Body of pancreas (tissue), 4 donors: ENCODE data around the gene ACTG1. TPM values are rescaled to one million over a fixed set of nuclear protein-coding genes. Genes with fewer than 3 reads are reported as not detected.

Experiments used
- ATAC-seq: fragments of 150-250 bp; one replicate; pipeline ENCODE4 v1.9.1; 2016
- DNase-seq, 4 donors: peaks; one replicate each; pipeline ENCODE4 v3.0.0-alpha.2; 2019
- H3K27ac ChIP-seq, 4 donors: fragments of 200-600 bp; sonication (generic); 1 replicate in 3 of 4; 2 replicates in 1 of 4; pipeline versions ENCODE4 v1.5.1 to v1.6.1; 2016 to 2019; ENCODE audit warnings: mild to moderate bottlenecking in 1 of 4, mixed read lengths in 1 of 4, moderate library complexity in 1 of 4
- H3K27me3 ChIP-seq, 2 donors: fragments of 200-600 bp; sonication (generic); one replicate each; pipeline ENCODE4 v1.6.0; 2016; ENCODE audit warnings: mild to moderate bottlenecking in 1 of 2
- H3K36me3 ChIP-seq, 2 donors: fragments of 200-600 bp; sonication (generic); replicated peaks in 1 of 2; 2 replicates each; pipeline ENCODE4 v1.5.1; 2016; ENCODE audit warnings: low read depth in 2 of 2; ENCODE audit not compliant: insufficient read depth in 1 of 2
- H3K4me1 ChIP-seq: fragments of 200-600 bp; sonication (generic); one replicate; pipeline ENCODE4 v1.6.0; 2016
- H3K4me3 ChIP-seq, 2 donors: fragments of 200-600 bp; sonication (generic); 1 replicate in 1 of 2; 2 replicates in 1 of 2; pipeline ENCODE4 v1.5.1; 2016 to 2019
- H3K9me3 ChIP-seq, 3 donors: fragments of 200-600 bp; sonication (generic); 1 replicate in 2 of 3; 2 replicates in 1 of 3; pipeline ENCODE4 v1.5.1; 2016
- CTCF ChIP-seq, 7 experiments: fragments of 450-650 bp in 4 of 7; fragments of 200-600 bp in 3 of 7; sonication (generic) in 3 of 7; IDR thresholded peaks; one replicate each; pipeline ENCODE4 v1.5.1; 2016 to 2019; ENCODE audit warnings: antibody characterized with exemption in 7 of 7
- POLR2A ChIP-seq, 3 donors: fragments of 450-650 bp; IDR thresholded peaks; one replicate each; pipeline ENCODE4 v1.6.1; 2016; ENCODE audit warnings: antibody characterized with exemption in 3 of 3, mild to moderate bottlenecking in 2 of 3
- WGBS, 2 donors: methylation state at CpG; one replicate each; pipeline ENCODE4 v1.1.5; 2017; 5-methylcytosine and 5-hydroxymethylcytosine counted together
- intact Hi-C: fragments of 100-400 bp; cut with DNase I; formaldehyde crosslinking; loops from one replicate; pipeline ENCODE4 v1.15.1; 2023
- total RNA-seq, 2 donors: library from RNA; depleted of rRNA; stranded (reverse); fragments of >200 nt; gene quantifications; one replicate each; pipeline ENCODE4 v1.1.0, GENCODE V29; 2016

Gene ACTG1
- total RNA-seq, 2 donors from 2014 or later = 1,634 to 1,790 TPM

- intact Hi-C loops = no loop called here
- Histone ChIP-seq H3K4me3 (no peak overlapping the region), H3K9me3 (no peaks in the 10 kb centered on the region), H3K36me3 (no peaks in the 10 kb centered on the region), H3K27me3 (no peaks in the 10 kb centered on the region), H3K27ac (no peak overlapping the region), H3K4me1 (no peaks in the 10 kb centered on the region)
- no peak for ATAC-seq
- DNase-seq = no peak
- 65 to 73% methylated on average over 3 to 7 of the region's 7 CpGs for WGBS, 2 donors
- no peak for TF ChIP-seq CTCF (IDR thresholded peaks at IDR 0.05)
These were observed 12.6 kb downstream of the ACTG1 start for GRCh38 chr17:81500047-81500446.

- intact Hi-C loops = no loop called here
- H3K27ac ChIP-seq = no peak overlapping the region
- ATAC-seq (no peak), DNase-seq (no peak)
- WGBS, 2 donors = 72 to 100% methylated on average over 2 to 12 of the region's 12 CpGs
- H3K9me3 ChIP-seq = no peaks in the 10 kb centered on the region
- H3K36me3 ChIP-seq = no peaks in the 10 kb centered on the region
- no peaks in the 10 kb centered on the region for H3K27me3 ChIP-seq
- TF ChIP-seq CTCF (IDR thresholded peaks at IDR 0.05) (no peak), POLR2A (IDR thresholded peaks at IDR 0.05) (no peak)
- H3K4me3 ChIP-seq = no peak overlapping the region
- no peaks in the 10 kb centered on the region for H3K4me1 ChIP-seq
These were observed 13.0 kb downstream of the ACTG1 start for GRCh38 chr17:81499601-81499970.

DNA sequence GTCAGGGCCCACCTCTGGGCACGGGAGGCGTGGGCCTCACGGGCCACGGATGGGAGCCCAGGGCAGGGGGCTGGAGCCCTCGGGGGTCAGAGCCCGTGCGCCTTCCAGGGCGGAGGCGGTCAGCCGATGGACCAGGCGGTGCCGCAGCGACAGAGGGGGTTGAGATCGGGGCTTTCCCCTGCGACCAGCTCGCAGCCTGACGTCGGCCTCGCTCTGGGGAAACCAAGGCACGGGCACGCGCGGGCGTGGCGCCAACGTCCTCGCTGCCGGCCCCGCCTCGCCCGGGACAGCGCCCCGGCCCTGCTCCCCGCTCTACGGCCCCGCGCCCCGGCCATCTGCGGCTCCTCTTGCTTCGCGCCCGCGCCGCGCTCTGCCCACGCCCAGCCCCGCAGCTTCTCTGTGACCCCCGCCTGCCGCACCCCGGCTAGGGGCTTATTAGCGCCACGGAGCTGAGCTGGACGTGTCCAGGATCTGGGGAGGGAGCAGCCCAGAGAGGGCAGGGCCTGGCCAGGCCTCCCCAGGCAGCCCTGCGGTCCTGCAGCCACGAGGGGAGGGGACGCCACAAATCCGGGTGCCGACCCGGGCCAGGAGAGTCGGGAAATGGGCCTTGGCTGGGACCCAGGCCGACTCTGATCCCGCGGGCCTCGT lies 13.5 kb downstream of the ACTG1 start:
- no peak for DNase-seq
- H3K27ac ChIP-seq = no peak overlapping the region
- no peaks in the 10 kb centered on the region for H3K4me1 ChIP-seq
- intact Hi-C loops = no loop called here
- 58 to 69% methylated on average over 29 to 38 of the region's 64 CpGs for WGBS, 2 donors
- H3K4me3 ChIP-seq = no peak overlapping the region
- no peaks in the 10 kb centered on the region for H3K9me3 ChIP-seq
- TF ChIP-seq POLR2A (IDR thresholded peaks at IDR 0.05) = no peak
- no peak for TF ChIP-seq CTCF (IDR thresholded peaks at IDR 0.05)
- no peaks in the 10 kb centered on the region for H3K36me3 ChIP-seq
- no peak for ATAC-seq
- no peaks in the 10 kb centered on the region for H3K27me3 ChIP-seq

- DNase-seq (peak in 1 of 4 donors; percentile 43), ATAC-seq (peak; percentile 27)
- Histone ChIP-seq H3K27me3 (no peaks in the 10 kb centered on the region), H3K4me3 (no peak overlapping the region), H3K27ac (no peak overlapping the region), H3K4me1 (no peaks in the 10 kb centered on the region), H3K9me3 (no peaks in the 10 kb centered on the region), H3K36me3 (no peaks in the 10 kb centered on the region)
- no peak for TF ChIP-seq CTCF (IDR thresholded peaks at IDR 0.05)
- no peak for TF ChIP-seq POLR2A (IDR thresholded peaks at IDR 0.05)
- 48 to 61% methylated on average over 6 to 7 of the region's 8 CpGs for WGBS, 2 donors
- intact Hi-C loops = no loop called here
These were observed 17.8 kb downstream of the ACTG1 start for GRCh38 chr17:81494626-81495377.
